Stimulated activated memory B cell treated with anti-CD40 and anti-IgM and Interleukin-4, amounts not matched to agents 10 μg/mL and 1 μg/mL and 100 μg/mL, for 72 hours (primary cell): ENCODE data around the gene STEAP2.

Source experiments
- ATAC-seq: fragments of 150-1000 bp; cut with Tn5 transposase; 2 replicates; pipeline ENCODE4 v1.10.0; 2021
- H3K27ac Mint-ChIP-seq: one replicate; pipeline ENCODE4 v1.8.0; 2022; ENCODE audit warnings: mild to moderate bottlenecking, mixed read lengths
- H3K27me3 Mint-ChIP-seq: one replicate; pipeline ENCODE4 v1.8.0; 2022; ENCODE audit warnings: mixed read lengths
- H3K36me3 Mint-ChIP-seq: one replicate; pipeline ENCODE4 v1.8.0; 2022; ENCODE audit warnings: mixed read lengths
- H3K4me1 Mint-ChIP-seq: one replicate; pipeline ENCODE4 v1.8.0; 2022; ENCODE audit warnings: mixed read lengths
- H3K4me3 Mint-ChIP-seq: one replicate; pipeline ENCODE4 v1.8.0; 2022; ENCODE audit warnings: mild to moderate bottlenecking, moderate library complexity, mixed read lengths
- H3K9me3 Mint-ChIP-seq: one replicate; pipeline ENCODE4 v1.8.0; 2022; ENCODE audit warnings: mixed read lengths

STEAP2 gene

GRCh38 chr7:90216080-90216674, 4.6 kb downstream of the STEAP2 start:
- Mint-ChIP-seq H3K9me3 (no peaks in the 10 kb centered on the region), H3K4me3 (no peak overlapping the region), H3K4me1 (peaks cover 8% of the 10 kb centered on the region), H3K27me3 (peaks cover 26% of the 10 kb centered on the region), H3K27ac (no peak overlapping the region), H3K36me3 (no peaks in the 10 kb centered on the region)
- no peak for ATAC-seq

DNA sequence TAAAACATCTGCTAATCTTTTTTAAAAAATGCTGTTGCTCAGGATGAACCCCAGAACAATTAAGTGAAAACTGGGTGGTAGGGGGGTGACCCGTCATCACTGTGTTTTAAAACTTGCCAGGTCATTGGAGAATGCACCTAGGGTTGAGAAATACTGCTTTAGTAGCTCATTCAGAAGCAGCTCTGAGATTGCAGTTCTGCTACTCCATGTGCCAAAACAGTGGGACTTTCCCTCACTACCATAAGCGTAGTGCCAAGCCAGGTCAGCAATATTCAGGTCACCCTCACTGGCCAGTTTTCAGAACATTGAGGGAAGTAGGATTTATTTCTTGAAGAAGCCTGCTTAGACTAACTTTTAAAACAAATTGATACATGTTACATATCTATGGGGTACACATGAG, 5.2 kb downstream of the STEAP2 start:
- H3K36me3 Mint-ChIP-seq: no peaks in the 10 kb centered on the region
- H3K4me1 Mint-ChIP-seq: peaks cover 2% of the 10 kb centered on the region
- no peak overlapping the region for H3K27ac Mint-ChIP-seq
- H3K9me3 Mint-ChIP-seq: no peaks in the 10 kb centered on the region
- no peak for ATAC-seq
- H3K27me3 Mint-ChIP-seq: peaks cover 26% of the 10 kb centered on the region
- no peak overlapping the region for H3K4me3 Mint-ChIP-seq

DNA sequence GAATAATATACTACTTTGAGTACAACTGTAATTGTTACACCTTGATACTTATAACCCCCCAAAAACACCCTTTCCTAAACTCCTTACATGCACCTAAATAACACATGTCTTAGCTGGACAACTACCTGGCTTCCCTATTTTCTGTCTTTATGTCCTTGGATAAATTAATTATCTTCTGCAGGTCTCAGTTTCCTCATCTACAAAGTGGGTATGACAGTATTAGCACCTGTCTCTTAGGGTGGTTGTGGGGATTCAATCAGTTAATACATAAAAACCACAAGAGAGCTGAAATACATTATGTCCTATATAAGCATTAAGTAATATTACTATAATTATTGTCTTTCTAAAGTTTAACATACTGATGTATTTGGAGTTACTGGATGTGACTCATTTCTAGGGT, 10.8 kb downstream of the STEAP2 start:
- no peak overlapping the region for H3K27ac Mint-ChIP-seq
- H3K4me3 Mint-ChIP-seq: no peak overlapping the region
- no peaks in the 10 kb centered on the region for H3K4me1 Mint-ChIP-seq
- no peak for ATAC-seq
- peaks cover 54% of the 10 kb centered on the region for H3K27me3 Mint-ChIP-seq
- H3K36me3 Mint-ChIP-seq: no peaks in the 10 kb centered on the region
- H3K9me3 Mint-ChIP-seq: no peaks in the 10 kb centered on the region

- no peaks in the 10 kb centered on the region for H3K4me1 Mint-ChIP-seq
- H3K27me3 Mint-ChIP-seq: peaks cover 55% of the 10 kb centered on the region
- ATAC-seq: no peak
- no peaks in the 10 kb centered on the region for H3K9me3 Mint-ChIP-seq
- H3K27ac Mint-ChIP-seq: no peak overlapping the region
- H3K4me3 Mint-ChIP-seq: no peak overlapping the region
- no peaks in the 10 kb centered on the region for H3K36me3 Mint-ChIP-seq
These were observed 11.5 kb downstream of the STEAP2 start for GRCh38 chr7:90222811-90223725.

DNA sequence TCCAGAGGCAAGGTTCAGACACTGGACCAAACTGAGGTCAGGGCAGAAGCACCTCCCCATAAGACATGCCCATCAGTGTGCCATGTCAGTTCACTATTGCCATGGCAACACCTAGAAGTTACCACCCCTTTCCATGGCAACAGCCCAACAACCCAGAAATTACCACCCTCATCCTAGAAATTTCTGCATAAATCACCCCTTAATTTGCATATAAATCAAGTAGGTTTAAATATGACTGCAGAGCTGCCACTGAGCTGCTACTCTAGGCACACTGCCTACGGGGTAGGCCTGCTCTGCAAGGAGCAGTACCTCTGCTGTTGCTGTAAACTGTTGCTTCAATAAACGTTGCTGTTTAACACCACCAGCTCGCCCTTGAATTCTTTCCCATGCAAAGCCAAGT, 12.7 kb downstream of the STEAP2 start:
- Mint-ChIP-seq H3K27ac (no peak overlapping the region), H3K4me1 (no peaks in the 10 kb centered on the region), H3K27me3 (peaks cover 64% of the 10 kb centered on the region), H3K4me3 (no peak overlapping the region), H3K9me3 (no peaks in the 10 kb centered on the region), H3K36me3 (no peaks in the 10 kb centered on the region)
- ATAC-seq: no peak

DNA sequence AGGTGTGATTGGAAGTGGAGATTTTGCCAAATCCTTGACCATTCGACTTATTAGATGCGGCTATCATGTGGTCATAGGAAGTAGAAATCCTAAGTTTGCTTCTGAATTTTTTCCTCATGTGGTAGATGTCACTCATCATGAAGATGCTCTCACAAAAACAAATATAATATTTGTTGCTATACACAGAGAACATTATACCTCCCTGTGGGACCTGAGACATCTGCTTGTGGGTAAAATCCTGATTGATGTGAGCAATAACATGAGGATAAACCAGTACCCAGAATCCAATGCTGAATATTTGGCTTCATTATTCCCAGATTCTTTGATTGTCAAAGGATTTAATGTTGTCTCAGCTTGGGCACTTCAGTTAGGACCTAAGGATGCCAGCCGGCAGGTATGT, 13.6 kb downstream of the STEAP2 start:
- no peak overlapping the region for H3K4me3 Mint-ChIP-seq
- no peaks in the 10 kb centered on the region for H3K36me3 Mint-ChIP-seq
- no peaks in the 10 kb centered on the region for H3K4me1 Mint-ChIP-seq

GRCh38 chr7:90225601-90226000, 14.1 kb downstream of the STEAP2 start:
- H3K4me1 Mint-ChIP-seq: no peaks in the 10 kb centered on the region
- no peak overlapping the region for H3K27ac Mint-ChIP-seq
- peaks cover 55% of the 10 kb centered on the region for H3K27me3 Mint-ChIP-seq
- no peak for ATAC-seq
- H3K36me3 Mint-ChIP-seq: no peaks in the 10 kb centered on the region
- H3K4me3 Mint-ChIP-seq: no peak overlapping the region
- H3K9me3 Mint-ChIP-seq: no peaks in the 10 kb centered on the region

More for the DNA sequence above, 13.6 kb downstream of the STEAP2 start:
- no peak for ATAC-seq
- H3K27ac Mint-ChIP-seq: no peak overlapping the region
- H3K27me3 Mint-ChIP-seq: peaks cover 59% of the 10 kb centered on the region
- H3K9me3 Mint-ChIP-seq: no peaks in the 10 kb centered on the region

DNA sequence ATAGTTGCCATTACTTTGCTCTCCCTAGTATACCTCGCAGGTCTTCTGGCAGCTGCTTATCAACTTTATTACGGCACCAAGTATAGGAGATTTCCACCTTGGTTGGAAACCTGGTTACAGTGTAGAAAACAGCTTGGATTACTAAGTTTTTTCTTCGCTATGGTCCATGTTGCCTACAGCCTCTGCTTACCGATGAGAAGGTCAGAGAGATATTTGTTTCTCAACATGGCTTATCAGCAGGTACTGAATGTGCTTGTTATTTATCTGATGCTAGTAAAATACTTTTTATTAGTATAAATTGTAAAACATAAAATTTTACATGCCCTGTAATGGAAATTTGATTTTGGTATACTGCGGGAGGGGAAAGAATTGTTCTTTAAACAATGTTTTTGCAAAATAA, 15.7 kb downstream of the STEAP2 start:
- Mint-ChIP-seq H3K27ac (no peak overlapping the region), H3K4me1 (no peaks in the 10 kb centered on the region), H3K9me3 (no peaks in the 10 kb centered on the region), H3K27me3 (peaks cover 38% of the 10 kb centered on the region), H3K4me3 (no peak overlapping the region), H3K36me3 (no peaks in the 10 kb centered on the region)
- no peak for ATAC-seq

- Mint-ChIP-seq H3K27ac (no peak overlapping the region), H3K36me3 (no peaks in the 10 kb centered on the region), H3K4me3 (no peak overlapping the region), H3K9me3 (no peaks in the 10 kb centered on the region), H3K4me1 (no peaks in the 10 kb centered on the region), H3K27me3 (peaks cover 20% of the 10 kb centered on the region)
- no peak for ATAC-seq
These were observed 18.1 kb downstream of the STEAP2 start for GRCh38 chr7:90229682-90230081.

- Mint-ChIP-seq H3K4me3 (no peak overlapping the region), H3K9me3 (no peaks in the 10 kb centered on the region), H3K27me3 (peaks cover 19% of the 10 kb centered on the region), H3K36me3 (no peaks in the 10 kb centered on the region), H3K4me1 (no peaks in the 10 kb centered on the region), H3K27ac (no peak overlapping the region)
- no peak for ATAC-seq
These were observed 19.3 kb downstream of the STEAP2 start for GRCh38 chr7:90230834-90231233.

GRCh38 chr7:90231304-90231703, 19.8 kb downstream of the STEAP2 start:
- Mint-ChIP-seq H3K9me3 (no peaks in the 10 kb centered on the region), H3K27ac (no peak overlapping the region), H3K4me3 (no peak overlapping the region), H3K4me1 (no peaks in the 10 kb centered on the region), H3K36me3 (no peaks in the 10 kb centered on the region), H3K27me3 (peaks cover 19% of the 10 kb centered on the region)
- ATAC-seq: no peak

- Mint-ChIP-seq H3K4me3 (no peak overlapping the region), H3K4me1 (no peaks in the 10 kb centered on the region), H3K9me3 (no peaks in the 10 kb centered on the region), H3K27me3 (peaks cover 10% of the 10 kb centered on the region), H3K27ac (no peak overlapping the region), H3K36me3 (no peaks in the 10 kb centered on the region)
- ATAC-seq: no peak
These were observed 20.9 kb downstream of the STEAP2 start for GRCh38 chr7:90232430-90232829.

DNA sequence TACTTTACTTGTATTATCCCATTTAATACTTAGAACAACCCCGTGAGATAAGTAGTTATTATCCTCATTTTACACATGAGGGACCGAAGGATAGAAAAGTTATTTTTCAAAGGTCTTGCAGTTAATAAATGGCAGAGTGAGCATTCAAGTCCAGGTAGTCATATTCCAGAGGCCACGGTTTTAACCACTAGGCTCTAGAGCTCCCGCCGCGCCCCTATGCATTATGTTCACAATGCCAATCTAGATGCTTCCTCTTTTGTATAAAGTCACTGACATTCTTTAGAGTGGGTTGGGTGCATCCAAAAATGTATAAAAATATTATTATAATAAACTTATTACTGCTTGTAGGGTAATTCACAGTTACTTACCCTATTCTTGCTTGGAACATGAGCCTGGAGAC, 22.0 kb downstream of the STEAP2 start:
- ATAC-seq: no peak
- Mint-ChIP-seq H3K36me3 (no peaks in the 10 kb centered on the region), H3K4me3 (no peak overlapping the region), H3K9me3 (no peaks in the 10 kb centered on the region), H3K27me3 (peaks cover 4% of the 10 kb centered on the region), H3K27ac (no peak overlapping the region), H3K4me1 (peaks cover under 1% of the 10 kb centered on the region)

DNA sequence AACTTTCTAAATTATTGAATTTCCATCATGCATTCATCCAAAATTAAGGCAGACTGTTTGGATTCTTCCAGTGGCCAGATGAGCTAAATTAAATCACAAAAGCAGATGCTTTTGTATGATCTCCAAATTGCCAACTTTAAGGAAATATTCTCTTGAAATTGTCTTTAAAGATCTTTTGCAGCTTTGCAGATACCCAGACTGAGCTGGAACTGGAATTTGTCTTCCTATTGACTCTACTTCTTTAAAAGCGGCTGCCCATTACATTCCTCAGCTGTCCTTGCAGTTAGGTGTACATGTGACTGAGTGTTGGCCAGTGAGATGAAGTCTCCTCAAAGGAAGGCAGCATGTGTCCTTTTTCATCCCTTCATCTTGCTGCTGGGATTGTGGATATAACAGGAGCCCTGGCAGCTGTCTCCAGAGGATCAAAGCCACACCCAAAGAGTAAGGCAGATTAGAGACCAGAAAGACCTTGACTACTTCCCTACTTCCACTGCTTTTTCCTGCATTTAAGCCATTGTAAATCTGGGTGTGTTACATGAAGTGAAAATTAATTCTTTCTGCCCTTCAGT, 25.3 kb downstream of the STEAP2 start:
- no peak overlapping the region for H3K27ac Mint-ChIP-seq
- no peaks in the 10 kb centered on the region for H3K9me3 Mint-ChIP-seq
- no peaks in the 10 kb centered on the region for H3K27me3 Mint-ChIP-seq
- no peak overlapping the region for H3K4me3 Mint-ChIP-seq
- peaks cover 8% of the 10 kb centered on the region for H3K4me1 Mint-ChIP-seq
- ATAC-seq: no peak
- no peaks in the 10 kb centered on the region for H3K36me3 Mint-ChIP-seq

DNA sequence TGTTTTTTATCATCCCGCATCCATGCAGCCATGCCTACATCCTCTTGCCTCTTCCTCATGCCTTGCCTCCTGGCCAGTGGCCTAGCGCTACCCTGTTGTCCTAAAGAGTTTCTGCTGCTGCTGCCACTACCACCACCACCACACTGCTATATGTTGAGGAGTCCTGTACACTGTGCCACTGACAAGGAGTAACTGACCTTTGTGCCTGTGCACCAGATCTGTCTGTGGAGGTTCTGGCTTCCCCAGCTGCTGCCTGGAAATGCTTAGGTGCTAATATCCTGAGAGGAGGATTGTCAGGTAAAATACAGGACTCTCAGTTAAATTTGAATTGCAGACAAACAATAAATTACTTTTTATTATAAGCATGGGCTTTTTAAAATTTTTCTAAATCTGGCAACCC, 26.5 kb downstream of the STEAP2 start:
- Mint-ChIP-seq H3K4me1 (peaks cover 15% of the 10 kb centered on the region), H3K27me3 (no peaks in the 10 kb centered on the region), H3K4me3 (no peak overlapping the region), H3K36me3 (no peaks in the 10 kb centered on the region), H3K27ac (no peak overlapping the region), H3K9me3 (no peaks in the 10 kb centered on the region)
- ATAC-seq: no peak

GRCh38 chr7:90238583-90238982, 27.0 kb downstream of the STEAP2 start:
- Mint-ChIP-seq H3K4me1 (peaks cover 17% of the 10 kb centered on the region), H3K27me3 (no peaks in the 10 kb centered on the region), H3K27ac (no peak overlapping the region), H3K9me3 (no peaks in the 10 kb centered on the region), H3K4me3 (no peak overlapping the region), H3K36me3 (no peaks in the 10 kb centered on the region)
- peak; percentile 58 for ATAC-seq
